ENCODE results near the gene ENKUR. TPM values are rescaled to one million over a fixed set of nuclear protein-coding genes. Genes with fewer than 3 reads are reported as not detected.

Gene ENKUR
- total RNA-seq, 1 experiment from 2014 or later: 0.32 TPM

DNA sequence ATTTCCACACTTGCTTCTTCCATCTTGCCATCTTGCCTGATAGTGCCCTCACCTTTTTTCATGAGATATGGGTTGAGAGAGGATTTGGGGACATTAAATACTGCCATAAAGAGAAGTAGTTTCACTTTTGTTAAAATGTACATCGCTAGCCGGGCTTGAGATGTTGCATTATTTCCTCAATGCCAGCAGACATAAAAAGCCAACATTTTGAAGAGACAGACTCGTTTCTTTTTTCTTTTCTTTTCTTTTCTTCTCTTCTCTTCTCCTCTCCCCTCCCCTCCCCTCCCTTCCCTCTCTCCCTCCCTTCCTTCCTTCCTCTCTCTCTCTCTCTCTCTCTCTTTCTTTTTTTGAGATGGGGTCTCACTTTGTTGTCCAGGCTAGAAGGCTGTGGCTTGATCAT is 17.9 kb downstream of the ENKUR start:
- BruUV-seq (replicated peaks): no TSS peak
- no peak for TF ChIP-seq POLR2AphosphoS5 (IDR thresholded peaks at IDR 0.05; ENCODE audit: low read depth, low read length)
- no peak for TF ChIP-seq ZNF274 (IDR thresholded peaks at IDR 0.05; ENCODE audit: low read depth, low read length)
- Histone ChIP-seq H3K27me3 (ENCODE audit: insufficient read depth, low read length) (no peaks in the 10 kb centered on the region), H3K4me1 (ENCODE audit: control insufficient read depth in 1 of 2, insufficient read depth in 2 of 2, low read length in 2 of 2) (no peaks in the 10 kb centered on the region), H3K27ac (ENCODE audit: low read depth, low read length) (no peak overlapping the region), H3K9me2 (ENCODE audit: insufficient read depth) (no peaks in the 10 kb centered on the region), H3K4me2 (ENCODE audit: low read length) (no peak overlapping the region), H3K9me3 (ENCODE audit: control insufficient read depth in 1 of 2, insufficient read depth in 1 of 2, low read depth in 1 of 2, low read length in 2 of 2) (peaks cover 0 to 6% of the 10 kb centered on the region in 2 experiments; a peak in 1 of 4 replicates), H3K4me3 (replicated peaks in 1 of 2; ENCODE audit: low read depth in 1 of 2, low read length in 2 of 2) (no peak overlapping the region), H3K36me3 (ENCODE audit: control insufficient read depth in 1 of 2, insufficient read depth in 2 of 2, low read length in 2 of 2) (no peaks in the 10 kb centered on the region), H3K9ac (ENCODE audit: low read length) (no peak overlapping the region), H3K79me2 (ENCODE audit: insufficient read depth, low read length) (no peaks in the 10 kb centered on the region), H4K20me1 (ENCODE audit: insufficient read depth) (no peaks in the 10 kb centered on the region), H2AFZ (ENCODE audit: low read depth, low read length, poor library complexity, severe bottlenecking) (no peak overlapping the region)
- no peak for DNase-seq (ENCODE audit: low read depth, low spot score)
- RAD21 ChIA-PET (ENCODE audit: low non-redundant PET in 1 of 2, low total read pairs in 2 of 2, uncharacterized antibody in 2 of 2, unreplicated experiment in 2 of 2): no interaction called here
- ATAC-seq: no peak
- POLR2A ChIA-PET: interaction anchor here (0.5 kb wide), 1 partner anchor 671 kb away, joined by 4 read pairs; no protein-coding TSS in a partner anchor
- CTCF ChIA-PET: no interaction called here
- intact Hi-C loops (cut with micrococcal nuclease): no loop called here

DNA sequence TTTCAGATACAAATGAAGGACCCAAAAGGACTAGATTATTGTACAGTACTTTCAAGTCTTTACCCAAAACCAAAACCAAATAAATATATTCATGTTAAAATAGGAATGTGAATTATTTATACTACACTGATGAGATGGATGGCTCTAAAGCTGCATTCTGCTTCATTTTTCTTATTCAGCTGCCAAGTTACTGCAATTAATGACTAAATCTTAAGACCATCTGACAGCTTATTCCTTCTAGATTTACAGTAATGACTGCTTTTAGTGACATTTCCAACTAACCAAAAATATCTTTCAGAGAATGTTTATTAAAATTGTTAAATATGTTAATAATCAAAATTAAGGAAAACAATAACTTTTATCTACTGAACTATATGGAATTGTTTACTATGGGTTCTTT is 20.9 kb downstream of the ENKUR start:
- no peaks in the 10 kb centered on the region for H3K27me3 ChIP-seq (ENCODE audit: insufficient read depth, low read length)
- POLR2A ChIA-PET: no interaction called here
- H4K20me1 ChIP-seq (ENCODE audit: insufficient read depth): no peaks in the 10 kb centered on the region
- H2AFZ ChIP-seq (ENCODE audit: low read depth, low read length, poor library complexity, severe bottlenecking): no peak overlapping the region
- intact Hi-C loops (cut with micrococcal nuclease): no loop called here
- no peaks in the 10 kb centered on the region for H3K4me1 ChIP-seq (ENCODE audit: control insufficient read depth in 1 of 2, insufficient read depth in 2 of 2, low read length in 2 of 2)
- no peak overlapping the region for H3K4me2 ChIP-seq (ENCODE audit: low read length)
- no peak for DNase-seq (ENCODE audit: low read depth, low spot score)
- no peaks in the 10 kb centered on the region for H3K36me3 ChIP-seq (ENCODE audit: control insufficient read depth in 1 of 2, insufficient read depth in 2 of 2, low read length in 2 of 2)
- no peaks in the 10 kb centered on the region for H3K9me2 ChIP-seq (ENCODE audit: insufficient read depth)
- TF ChIP-seq ZFX (IDR thresholded peaks at IDR 0.05) (no peak), JUND (IDR thresholded peaks at IDR 0.05) (no peak), YY1 (IDR thresholded peaks at IDR 0.05; ENCODE audit: extremely low read depth, insufficient replicate concordance, low read depth, low read length) (no peak), SIN3A (IDR thresholded peaks at IDR 0.05; ENCODE audit: low read depth) (no peak), ZNF274 (IDR thresholded peaks at IDR 0.05; ENCODE audit: low read depth, low read length) (no peak), CBX3 (IDR thresholded peaks at IDR 0.05; ENCODE audit: low read depth) (no peak), TCF7L2 (IDR thresholded peaks at IDR 0.05; ENCODE audit: borderline replicate concordance, extremely low read depth, insufficient read depth, insufficient read length) (no peak)
- TF ChIP-seq, protein P1, sequence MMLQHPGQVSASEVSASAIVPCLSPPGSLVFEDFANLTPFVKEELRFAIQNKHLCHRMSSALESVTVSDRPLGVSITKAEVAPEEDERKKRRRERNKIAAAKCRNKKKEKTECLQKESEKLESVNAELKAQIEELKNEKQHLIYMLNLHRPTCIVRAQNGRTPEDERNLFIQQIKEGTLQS (IDR thresholded peaks at IDR 0.05): no peak
- TF ChIP-seq, protein P2, sequence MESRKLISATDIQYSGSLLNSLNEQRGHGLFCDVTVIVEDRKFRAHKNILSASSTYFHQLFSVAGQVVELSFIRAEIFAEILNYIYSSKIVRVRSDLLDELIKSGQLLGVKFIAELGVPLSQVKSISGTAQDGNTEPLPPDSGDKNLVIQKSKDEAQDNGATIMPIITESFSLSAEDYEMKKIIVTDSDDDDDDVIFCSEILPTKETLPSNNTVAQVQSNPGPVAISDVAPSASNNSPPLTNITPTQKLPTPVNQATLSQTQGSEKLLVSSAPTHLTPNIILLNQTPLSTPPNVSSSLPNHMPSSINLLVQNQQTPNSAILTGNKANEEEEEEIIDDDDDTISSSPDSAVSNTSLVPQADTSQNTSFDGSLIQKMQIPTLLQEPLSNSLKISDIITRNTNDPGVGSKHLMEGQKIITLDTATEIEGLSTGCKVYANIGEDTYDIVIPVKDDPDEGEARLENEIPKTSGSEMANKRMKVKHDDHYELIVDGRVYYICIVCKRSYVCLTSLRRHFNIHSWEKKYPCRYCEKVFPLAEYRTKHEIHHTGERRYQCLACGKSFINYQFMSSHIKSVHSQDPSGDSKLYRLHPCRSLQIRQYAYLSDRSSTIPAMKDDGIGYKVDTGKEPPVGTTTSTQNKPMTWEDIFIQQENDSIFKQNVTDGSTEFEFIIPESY (IDR thresholded peaks at IDR 0.05; ENCODE audit: extremely low read depth, insufficient replicate concordance, low read length): no peak
- no peaks in the 10 kb centered on the region for H3K79me2 ChIP-seq (ENCODE audit: insufficient read depth, low read length)
- CTCF ChIA-PET: no interaction called here
- no peak overlapping the region for H3K4me3 ChIP-seq (replicated peaks in 1 of 2; ENCODE audit: low read depth in 1 of 2, low read length in 2 of 2)
- ATAC-seq: no peak
- H3K9ac ChIP-seq (ENCODE audit: low read length): no peak overlapping the region
- H3K27ac ChIP-seq (ENCODE audit: low read depth, low read length): no peak overlapping the region
- BruUV-seq (replicated peaks): no TSS peak
- peaks cover 0 to 6% of the 10 kb centered on the region in 2 experiments; a peak in 1 of 4 replicates for H3K9me3 ChIP-seq (ENCODE audit: control insufficient read depth in 1 of 2, insufficient read depth in 1 of 2, low read depth in 1 of 2, low read length in 2 of 2)
- RAD21 ChIA-PET (ENCODE audit: low non-redundant PET in 1 of 2, low total read pairs in 2 of 2, uncharacterized antibody in 2 of 2, unreplicated experiment in 2 of 2): no interaction called here

Measured in HCT116 (cell line).